ENCODE data around the gene PLD3. TPM values are rescaled to one million over a fixed set of nuclear protein-coding genes. Genes with fewer than 3 reads are reported as not detected.

Gene PLD3
- total RNA-seq, 2 experiments from 2014 or later: 109 to 114 TPM

- no peaks in the 10 kb centered on the region for H3K79me2 ChIP-seq (ENCODE audit: insufficient read depth, low read depth, low read length)
- H3K27ac ChIP-seq (ENCODE audit: low read depth, low read length, poor library complexity, severe bottlenecking): no peak overlapping the region
- ChIA-PET POLR2A (no interaction called here), CTCF (ENCODE audit: unreplicated experiment) (no interaction called here)
- no peak overlapping the region for H3K4me2 ChIP-seq (ENCODE audit: low read length)
- TF ChIP-seq CTCF (conservative IDR thresholded peaks at IDR 0.05; ENCODE audit: low read length) (no peak), EZH2phosphoT487 (IDR thresholded peaks at IDR 0.05; ENCODE audit: borderline replicate concordance, low read depth, low read length) (no peak)
- no peaks in the 10 kb centered on the region for H3K9me2 ChIP-seq (ENCODE audit: insufficient read depth, low read length)
- H3K4me3 ChIP-seq (ENCODE audit: low read depth, low read length, poor library complexity, severe bottlenecking): no peak overlapping the region
- no peaks in the 10 kb centered on the region for H4K20me1 ChIP-seq (ENCODE audit: insufficient read depth, low read length)
- no peaks in the 10 kb centered on the region for H3K9me3 ChIP-seq (ENCODE audit: low read length)
- no peak overlapping the region for H2AFZ ChIP-seq (ENCODE audit: low read length)
- intact Hi-C loops (cut with micrococcal nuclease; ENCODE audit: unreplicated experiment): loop anchor here (5.0 to 10.0 kb wide), 2 partner anchors 53 to 96 kb away; partner anchors contain the start of genes C19orf47 and PLD3
- no peaks in the 10 kb centered on the region for H3K36me3 ChIP-seq (ENCODE audit: insufficient read depth, low read length)
- no peak for DNase-seq (ENCODE audit: low spot score)
- BruUV-seq (replicated peaks): no TSS peak
- H3K4me1 ChIP-seq (ENCODE audit: insufficient read depth, low read length, poor library complexity, severe bottlenecking): peaks cover 18% of the 10 kb centered on the region
Observed at GRCh38 chr19:40400559-40400958, 52.1 kb downstream of the PLD3 start.

GRCh38 chr19:40403262-40403984, 54.9 kb downstream of the PLD3 start:
- Histone ChIP-seq H3K4me3 (ENCODE audit: low read depth, low read length, poor library complexity, severe bottlenecking) (peak overlapping the region; percentile 73), H3K27ac (ENCODE audit: low read depth, low read length, poor library complexity, severe bottlenecking) (peak overlapping the region; percentile 66), H3K9me2 (ENCODE audit: insufficient read depth, low read length) (no peaks in the 10 kb centered on the region), H4K20me1 (ENCODE audit: insufficient read depth, low read length) (no peaks in the 10 kb centered on the region), H3K79me2 (ENCODE audit: insufficient read depth, low read depth, low read length) (no peaks in the 10 kb centered on the region), H3K36me3 (ENCODE audit: insufficient read depth, low read length) (no peaks in the 10 kb centered on the region), H3K4me1 (ENCODE audit: insufficient read depth, low read length, poor library complexity, severe bottlenecking) (peaks cover 28% of the 10 kb centered on the region), H3K4me2 (ENCODE audit: low read length) (peak overlapping the region; percentile 99), H2AFZ (ENCODE audit: low read length) (peak overlapping the region; percentile 95), H3K9me3 (ENCODE audit: low read length) (no peaks in the 10 kb centered on the region)
- no TSS peak for BruUV-seq (replicated peaks)
- intact Hi-C loops (cut with micrococcal nuclease; ENCODE audit: unreplicated experiment): loop anchor here (5.0 to 10.0 kb wide), 2 partner anchors 56 to 99 kb away; partner anchors contain the start of genes C19orf47 and PLD3
- DNase-seq (ENCODE audit: low spot score): peak; percentile 93
- no peak for TF ChIP-seq CTCF (conservative IDR thresholded peaks at IDR 0.05; ENCODE audit: low read length)
- ChIA-PET POLR2A (interaction anchor here (0.7 to 1.6 kb wide), 6 partner anchors 8 to 1367 kb away, joined by 3 to 7 read pairs (median 4); partner anchors contain the start of genes C19orf47 and PLD3), CTCF (ENCODE audit: unreplicated experiment) (interaction anchor here (0.5 to 0.6 kb wide), 2 partner anchors 47 to 569 kb away, joined by 3 to 7 read pairs; partner anchors contain the start of gene DYRK1B)
